Panc1 (cell line): ENCODE data around the gene C9orf72. TPM values are rescaled to one million over a fixed set of nuclear protein-coding genes. Genes with fewer than 3 reads are reported as not detected.

Experiments used
- ATAC-seq: fragments of 200-7000 bp; cut with Tn5 transposase; 2 replicates; pipeline ENCODE4 v1.9.1; 2020; ENCODE audit warnings: mild to moderate bottlenecking, moderate library complexity
- BruUV-seq: library from RNA; stranded (reverse); fragments of 400-500 nt; replicated peaks from 2 replicates; lab custom pipeline; 2021; lab: Mats Ljungman, UMichigan
- CTCF ChIA-PET: fragments of 300-600 bp; sonication (Branson Sonifier 250); formaldehyde crosslinking; loops from one replicate; lab custom pipeline; 2022; ENCODE audit warnings: antibody characterized with exemption; lab: Charles Lee
- POLR2A ChIA-PET: fragments of 300-600 bp; sonication (Branson Sonifier 250); formaldehyde crosslinking; loops from one replicate; lab custom pipeline; 2022; ENCODE audit warnings: antibody characterized with exemption; lab: Charles Lee
- DNase-seq: peaks from one replicate; pipeline ENCODE4 v3.0.0-alpha.2; 2010; ENCODE audit warnings: low read depth, low spot score
- H3K27ac ChIP-seq: 2 replicates; pipeline ENCODE4 v1.5.1; 2011; ENCODE audit warnings: mild to moderate bottlenecking, low read length, inconsistent platforms
- H3K27me3 ChIP-seq: fragments of 200-500 bp; sonication (Bioruptor generic); 2 replicates; pipeline ENCODE4 v1.6.0; 2014; ENCODE audit warnings: low read length, inconsistent platforms; ENCODE audit not compliant: control insufficient read depth, insufficient read depth
- H3K36me3 ChIP-seq: fragments of 200-500 bp; sonication (Bioruptor generic); 2 replicates; pipeline ENCODE4 v1.5.1; 2014; ENCODE audit warnings: inconsistent platforms, mild to moderate bottlenecking, low read length, moderate library complexity; ENCODE audit not compliant: control insufficient read depth, insufficient read depth
- H3K4me1 ChIP-seq: 2 replicates; pipeline ENCODE4 v1.5.1; 2011; ENCODE audit warnings: inconsistent platforms, mild to moderate bottlenecking, low read length, moderate library complexity; ENCODE audit not compliant: control insufficient read depth, insufficient read depth
- H3K4me3 ChIP-seq, 2 experiments: 2 replicates each; pipeline ENCODE4 v1.5.1; 2011 to 2012; ENCODE audit warnings: low read depth in 2 of 2, low read length in 2 of 2, mild to moderate bottlenecking in 2 of 2, inconsistent platforms in 1 of 2, moderate library complexity in 1 of 2
- H3K9me3 ChIP-seq: fragments of 200-500 bp; sonication (Bioruptor generic); 2 replicates; pipeline ENCODE4 v1.5.1; 2014; ENCODE audit warnings: low read depth, mild to moderate bottlenecking, inconsistent platforms, low read length, moderate library complexity; ENCODE audit not compliant: control insufficient read depth, insufficient read depth
- CTCF ChIP-seq: fragments of 450-650 bp; IDR thresholded peaks from 2 replicates; pipeline ENCODE4 v1.5.1; 2017; ENCODE audit warnings: mild to moderate bottlenecking
- POLR2AphosphoS5 ChIP-seq: IDR thresholded peaks from 2 replicates; pipeline ENCODE4 v1.6.1; 2012; ENCODE audit warnings: mild to moderate bottlenecking, low read depth, low read length, moderate library complexity
- REST ChIP-seq, 2 experiments: IDR thresholded peaks; 2 replicates each; pipeline ENCODE4 v1.6.1; 2011 to 2012; ENCODE audit warnings: low read depth in 2 of 2, control low read depth in 1 of 2, low read length in 1 of 2, mild to moderate bottlenecking in 1 of 2, moderate library complexity in 1 of 2; ENCODE audit not compliant: insufficient read depth in 1 of 2
- SIN3A ChIP-seq: IDR thresholded peaks from 2 replicates; pipeline ENCODE4 v1.6.1; 2012; ENCODE audit warnings: low read depth, mild to moderate bottlenecking, low read length, moderate library complexity, borderline replicate concordance; ENCODE audit not compliant: insufficient read depth
- TCF7L2 ChIP-seq: IDR thresholded peaks from 2 replicates; pipeline ENCODE4 v1.6.1; 2011; ENCODE audit warnings: mild to moderate bottlenecking, low read depth, low read length, inconsistent platforms
- in situ Hi-C: cut with HindIII; loops from 2 replicates; pipeline ENCODE4 v1.10.0; 2016; ENCODE audit warnings: low sequenced_read_pairs, low pct_unique_long_range_greater_than_20kb
- intact Hi-C: fragments of 100-400 bp; cut with micrococcal nuclease; formaldehyde crosslinking; loops from one replicate; pipeline ENCODE4 v1.10.0; 2022; ENCODE audit not compliant: unreplicated experiment
- total RNA-seq: library from RNA; stranded (reverse); gene quantifications from one replicate; pipeline ENCODE4 v1.2.1, GENCODE V29; 2021; ENCODE audit not compliant: unreplicated experiment

Gene C9orf72
- total RNA-seq, 1 experiment from 2014 or later, result 3.6 TPM

- no peak for TF ChIP-seq SIN3A
- no peak for TF ChIP-seq POLR2AphosphoS5
- no peak for TF ChIP-seq REST (IDR thresholded peaks at IDR 0.05; ENCODE audit: insufficient read depth in 1 of 2, low read depth in 2 of 2, low read length in 1 of 2)
- BruUV-seq, result no TSS peak
- H3K27me3 ChIP-seq, result no peaks in the 10 kb centered on the region
- in situ Hi-C loops (no loop called here), intact Hi-C loops (no loop called here)
- H3K4me3 ChIP-seq, result no peak overlapping the region
- H3K36me3 ChIP-seq, result no peaks in the 10 kb centered on the region
- H3K9me3 ChIP-seq, result no peaks in the 10 kb centered on the region
- no peak for ATAC-seq
- no peaks in the 10 kb centered on the region for H3K4me1 ChIP-seq
- ChIA-PET CTCF (no interaction called here), POLR2A (no interaction called here)
- no peak for DNase-seq
- H3K27ac ChIP-seq, result no peak overlapping the region
These were observed 54.5 kb downstream of the C9orf72 start for GRCh38 chr9:27518809-27519208.

GRCh38 chr9:27518006-27518405 lies 55.3 kb downstream of the C9orf72 start:
- Histone ChIP-seq H3K9me3 (no peaks in the 10 kb centered on the region), H3K4me3 (no peak overlapping the region), H3K4me1 (no peaks in the 10 kb centered on the region), H3K36me3 (no peaks in the 10 kb centered on the region), H3K27me3 (no peaks in the 10 kb centered on the region), H3K27ac (no peak overlapping the region)
- ATAC-seq (no peak), DNase-seq (no peak)
- POLR2A ChIA-PET, result no interaction called here
- CTCF ChIA-PET, result no interaction called here
- TF ChIP-seq SIN3A (no peak), TCF7L2 (no peak), CTCF (no peak), POLR2AphosphoS5 (no peak)
- intact Hi-C loops (no loop called here), in situ Hi-C loops (no loop called here)
- no TSS peak for BruUV-seq

GRCh38 chr9:27514551-27514950 lies 58.7 kb downstream of the C9orf72 start:
- Histone ChIP-seq H3K4me3 (no peak overlapping the region), H3K27ac (no peak overlapping the region), H3K4me1 (no peaks in the 10 kb centered on the region), H3K36me3 (no peaks in the 10 kb centered on the region), H3K9me3 (no peaks in the 10 kb centered on the region), H3K27me3 (no peaks in the 10 kb centered on the region)
- no peak for DNase-seq
- in situ Hi-C loops (no loop called here), intact Hi-C loops (no loop called here)
- BruUV-seq, result no TSS peak
- TF ChIP-seq POLR2AphosphoS5 (no peak), TCF7L2 (no peak), SIN3A (no peak), CTCF (no peak), REST (IDR thresholded peaks at IDR 0.05; ENCODE audit: insufficient read depth in 1 of 2, low read depth in 2 of 2, low read length in 1 of 2) (no peak)
- CTCF ChIA-PET, result no interaction called here
- POLR2A ChIA-PET, result no interaction called here
- no peak for ATAC-seq
